Muscle layer of colon (tissue), 2 donors: ENCODE measurements around the gene PEX7.
"Not testable (repeated sequence)": the region's sequence is repeated elsewhere in the genome, so short reads cannot be mapped to it uniquely, and the experiment has no call there.

Experiments used
- H3K27ac ChIP-seq: one replicate; pipeline ENCODE4 v1.7.0; 2013; ENCODE audit warnings: low read depth, mild to moderate bottlenecking, low read length, moderate library complexity
- H3K27me3 ChIP-seq, 2 donors: one replicate each; pipeline ENCODE4 v1.7.0; 2013; ENCODE audit warnings: low read length in 2 of 2, mild to moderate bottlenecking in 2 of 2; ENCODE audit not compliant: insufficient read depth in 2 of 2, control insufficient read depth in 1 of 2
- H3K36me3 ChIP-seq: one replicate; pipeline ENCODE4 v1.7.0; 2013; ENCODE audit warnings: mild to moderate bottlenecking, low read length; ENCODE audit not compliant: insufficient read depth
- H3K4me1 ChIP-seq: one replicate; pipeline ENCODE4 v1.7.0; 2013; ENCODE audit warnings: mild to moderate bottlenecking, low read length; ENCODE audit not compliant: insufficient read depth
- H3K4me3 ChIP-seq, 2 donors: one replicate each; pipeline ENCODE4 v1.7.0; 2013; ENCODE audit warnings: low read length in 2 of 2, low read depth in 1 of 2, mild to moderate bottlenecking in 1 of 2, moderate library complexity in 1 of 2
- H3K9ac ChIP-seq: one replicate; pipeline ENCODE4 v1.7.0; 2013; ENCODE audit warnings: low read length
- H3K9me3 ChIP-seq: one replicate; pipeline ENCODE4 v1.7.0; 2013; ENCODE audit warnings: mild to moderate bottlenecking, low read length
- donor health status: abdominal sarcoma.
- donor health status: Adenocarcinoma of cecum.

Gene PEX7

GRCh38 chr6:136849979-136850563 is 27.7 kb downstream of the PEX7 start:
- not testable (repeated sequence) for H3K27ac ChIP-seq, H3K9ac ChIP-seq, H3K36me3 ChIP-seq, H3K27me3 ChIP-seq, H3K9me3 ChIP-seq, H3K4me1 ChIP-seq, H3K4me3 ChIP-seq

- no peak overlapping the region for H3K27ac ChIP-seq
- H3K9me3 ChIP-seq, result no peaks in the 10 kb centered on the region
- H3K4me1 ChIP-seq, result no peaks in the 10 kb centered on the region
- H3K27me3 ChIP-seq, result no peaks in the 10 kb centered on the region
- H3K36me3 ChIP-seq, result no peaks in the 10 kb centered on the region
- H3K9ac ChIP-seq, result no peak overlapping the region
- no peak overlapping the region for H3K4me3 ChIP-seq
These were observed 37.0 kb downstream of the PEX7 start for GRCh38 chr6:136859430-136859829.

- H3K36me3 ChIP-seq, result no peaks in the 10 kb centered on the region
- no peak overlapping the region for H3K27ac ChIP-seq
- H3K27me3 ChIP-seq, result no peaks in the 10 kb centered on the region
- no peaks in the 10 kb centered on the region for H3K9me3 ChIP-seq
- H3K4me1 ChIP-seq, result no peaks in the 10 kb centered on the region
- no peak overlapping the region for H3K4me3 ChIP-seq
- no peak overlapping the region for H3K9ac ChIP-seq
These were observed 37.7 kb downstream of the PEX7 start for GRCh38 chr6:136860043-136860442.

GRCh38 chr6:136862662-136863061 is 40.3 kb downstream of the PEX7 start:
- Histone ChIP-seq H3K9ac (no peak overlapping the region), H3K4me1 (no peaks in the 10 kb centered on the region), H3K36me3 (no peaks in the 10 kb centered on the region), H3K9me3 (no peaks in the 10 kb centered on the region), H3K4me3 (no peak overlapping the region), H3K27me3 (no peaks in the 10 kb centered on the region), H3K27ac (no peak overlapping the region)

- Histone ChIP-seq H3K4me1 (no peaks in the 10 kb centered on the region), H3K9ac (no peak overlapping the region), H3K9me3 (no peaks in the 10 kb centered on the region), H3K4me3 (no peak overlapping the region), H3K36me3 (no peaks in the 10 kb centered on the region), H3K27ac (no peak overlapping the region), H3K27me3 (no peaks in the 10 kb centered on the region)
These were observed 41.4 kb downstream of the PEX7 start for GRCh38 chr6:136863752-136864151.

GRCh38 chr6:136864676-136865075 is 42.3 kb downstream of the PEX7 start:
- no peak overlapping the region for H3K4me3 ChIP-seq
- H3K4me1 ChIP-seq, result no peaks in the 10 kb centered on the region
- H3K27ac ChIP-seq, result no peak overlapping the region
- H3K9me3 ChIP-seq, result no peaks in the 10 kb centered on the region
- H3K36me3 ChIP-seq, result no peaks in the 10 kb centered on the region
- H3K9ac ChIP-seq, result no peak overlapping the region
- no peaks in the 10 kb centered on the region for H3K27me3 ChIP-seq

- Histone ChIP-seq H3K4me1 (no peaks in the 10 kb centered on the region), H3K36me3 (no peaks in the 10 kb centered on the region), H3K27me3 (no peaks in the 10 kb centered on the region), H3K9ac (no peak overlapping the region), H3K9me3 (no peaks in the 10 kb centered on the region), H3K4me3 (no peak overlapping the region), H3K27ac (no peak overlapping the region)
These were observed 44.6 kb downstream of the PEX7 start for GRCh38 chr6:136866872-136867416.

- peaks cover 13% of the 10 kb centered on the region for H3K9me3 ChIP-seq
- H3K27me3 ChIP-seq, result no peaks in the 10 kb centered on the region
- H3K36me3 ChIP-seq, result no peaks in the 10 kb centered on the region
- H3K4me1 ChIP-seq, result no peaks in the 10 kb centered on the region
- no peak overlapping the region for H3K27ac ChIP-seq
- no peak overlapping the region for H3K9ac ChIP-seq
- no peak overlapping the region for H3K4me3 ChIP-seq
These were observed 47.1 kb downstream of the PEX7 start for GRCh38 chr6:136869451-136869850.

- Histone ChIP-seq H3K4me1 (no peaks in the 10 kb centered on the region), H3K27ac (no peak overlapping the region), H3K9ac (no peak overlapping the region), H3K9me3 (peaks cover 13% of the 10 kb centered on the region), H3K36me3 (no peaks in the 10 kb centered on the region), H3K27me3 (no peaks in the 10 kb centered on the region), H3K4me3 (no peak overlapping the region)
These were observed 51.4 kb downstream of the PEX7 start for GRCh38 chr6:136873748-136874147.

GRCh38 chr6:136876469-136876868 is 54.1 kb downstream of the PEX7 start:
- H3K4me3 ChIP-seq, result not testable (repeated sequence)
- H3K9me3 ChIP-seq, result peaks cover 13% of the 10 kb centered on the region

GRCh38 chr6:136880748-136881460 is 58.5 kb downstream of the PEX7 start:
- no peaks in the 10 kb centered on the region for H3K27me3 ChIP-seq
- H3K9me3 ChIP-seq, result no peaks in the 10 kb centered on the region
- H3K9ac ChIP-seq, result no peak overlapping the region
- H3K4me1 ChIP-seq, result no peaks in the 10 kb centered on the region
- H3K4me3 ChIP-seq, result no peak overlapping the region
- no peaks in the 10 kb centered on the region for H3K36me3 ChIP-seq
- H3K27ac ChIP-seq, result no peak overlapping the region

More at GRCh38 chr6:136876469-136876868, 54.1 kb downstream of the PEX7 start:
- H3K36me3 ChIP-seq, H3K27me3 ChIP-seq, H3K9ac ChIP-seq, H3K4me1 ChIP-seq, H3K27ac ChIP-seq: not testable (repeated sequence)

- H3K27ac ChIP-seq, result no peak overlapping the region
- no peaks in the 10 kb centered on the region for H3K9me3 ChIP-seq
- H3K27me3 ChIP-seq, result no peaks in the 10 kb centered on the region
- no peak overlapping the region for H3K9ac ChIP-seq
- no peaks in the 10 kb centered on the region for H3K36me3 ChIP-seq
- no peak overlapping the region for H3K4me3 ChIP-seq
- no peaks in the 10 kb centered on the region for H3K4me1 ChIP-seq
These were observed 63.7 kb downstream of the PEX7 start for GRCh38 chr6:136886091-136886490.
